ENCODE data around the gene WNK2.
"Not testable (repeated sequence)": the region's sequence is repeated elsewhere in the genome, so short reads cannot be mapped to it uniquely, and the experiment has no call there.

The WNK2 gene

DNA sequence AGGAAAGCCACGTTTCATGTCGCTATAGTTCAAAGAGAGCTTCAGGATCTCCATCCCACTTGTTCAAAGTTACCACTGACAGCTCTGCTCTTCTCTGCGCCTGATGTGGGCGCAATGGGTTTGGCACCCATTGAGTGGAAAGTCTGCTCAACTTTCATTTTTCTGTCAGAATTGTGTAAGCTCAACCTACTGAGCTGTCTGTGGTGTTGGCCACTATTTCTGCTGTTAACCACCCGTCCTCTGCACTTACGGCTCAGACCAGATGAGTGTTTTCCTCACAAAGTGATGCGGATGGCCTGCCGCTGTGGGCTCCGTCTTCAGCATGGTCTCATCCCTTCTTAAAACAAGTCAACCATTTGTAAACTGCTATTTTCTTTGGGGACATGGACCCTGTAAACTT, 131.2 kb downstream of the WNK2 start:
- no peak for DNase-seq

DNA sequence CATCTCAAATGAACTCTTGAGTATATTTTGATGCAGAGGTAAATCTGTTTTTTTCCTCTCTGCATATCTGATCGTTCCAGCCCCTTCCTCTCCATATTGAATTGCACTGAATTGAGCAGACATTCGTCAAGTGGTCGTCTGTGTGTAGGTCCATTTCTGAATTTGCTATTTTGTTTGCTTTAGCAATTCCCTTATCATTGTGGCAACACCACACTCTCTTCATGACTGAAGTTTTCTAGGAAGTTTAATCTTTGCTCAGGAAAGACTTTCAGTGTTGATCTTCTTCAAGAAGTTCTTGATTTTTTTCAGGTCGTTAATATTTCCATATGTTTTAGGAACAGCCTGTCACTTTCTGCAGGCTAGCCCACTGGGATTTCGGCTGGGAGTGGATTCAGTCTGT, 132.0 kb downstream of the WNK2 start:
- DNase-seq = no peak

DNA sequence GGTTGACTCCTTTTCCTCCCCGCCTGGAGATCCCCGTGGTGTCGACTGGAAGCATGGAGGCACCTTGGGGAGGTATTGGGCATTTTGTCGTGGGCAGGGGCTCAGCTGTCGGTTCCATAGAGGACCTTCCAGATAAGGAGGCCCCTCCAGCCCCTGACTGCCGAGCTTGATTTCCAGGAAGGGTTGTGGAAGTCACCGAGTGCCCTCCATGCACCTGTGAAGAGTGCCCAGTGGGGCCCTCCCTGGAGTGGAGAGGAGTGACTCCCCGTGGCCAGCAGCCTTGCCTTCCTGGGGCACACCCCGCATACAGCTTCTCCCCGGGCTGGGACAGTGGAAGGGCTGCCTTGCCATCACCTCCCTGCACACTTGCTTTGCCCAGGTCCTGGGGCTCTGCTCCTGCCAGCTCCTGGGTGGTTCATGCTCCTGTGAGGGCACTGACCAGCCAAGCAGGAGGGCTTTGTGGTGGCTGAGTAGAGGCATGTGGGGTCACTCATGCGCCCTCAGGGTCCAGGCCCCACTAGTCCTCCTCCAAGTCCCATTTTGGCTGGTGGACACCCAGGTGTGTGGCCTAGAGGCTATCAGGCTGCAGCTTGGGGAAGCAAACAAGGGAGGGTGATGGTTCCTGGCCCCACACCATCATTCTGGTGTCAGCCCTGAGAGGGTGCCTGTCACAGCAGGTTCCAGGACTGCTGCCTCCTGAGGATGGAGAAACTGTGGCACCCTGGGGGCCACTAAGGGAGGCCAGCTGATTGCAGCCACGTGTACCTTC, 133.0 kb downstream of the WNK2 start:
- DNase-seq = no peak

DNA sequence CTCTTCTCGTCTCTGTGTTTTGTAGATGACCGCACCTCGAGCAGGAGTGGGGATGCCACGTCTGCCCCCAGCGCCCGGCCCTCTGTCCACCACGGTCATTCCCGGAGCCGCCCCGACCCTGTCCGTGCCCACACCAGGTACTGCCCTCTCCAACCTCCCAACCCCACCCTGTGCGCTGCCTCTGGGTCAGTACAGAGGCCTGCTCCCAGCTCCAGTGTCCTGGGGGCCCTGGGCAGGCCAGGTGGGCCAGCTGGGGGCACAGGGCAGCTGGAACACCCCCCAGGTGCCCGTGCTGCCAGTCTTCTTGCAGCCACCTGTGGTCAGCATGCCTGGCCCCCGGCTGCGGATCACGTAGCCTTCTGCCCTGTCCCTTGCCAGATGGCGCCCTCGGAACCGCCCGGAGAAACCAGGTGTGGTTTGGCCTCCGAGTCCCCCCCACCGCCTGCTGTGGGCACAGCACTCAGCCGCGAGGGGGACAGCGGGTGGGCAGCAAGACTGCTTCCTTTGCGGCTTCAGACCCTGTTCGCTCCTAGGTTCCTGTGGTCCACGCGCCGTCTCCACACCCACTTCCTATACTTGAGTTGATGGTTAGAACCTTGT, 133.7 kb downstream of the WNK2 start:
- DNase-seq = no peak

DNA sequence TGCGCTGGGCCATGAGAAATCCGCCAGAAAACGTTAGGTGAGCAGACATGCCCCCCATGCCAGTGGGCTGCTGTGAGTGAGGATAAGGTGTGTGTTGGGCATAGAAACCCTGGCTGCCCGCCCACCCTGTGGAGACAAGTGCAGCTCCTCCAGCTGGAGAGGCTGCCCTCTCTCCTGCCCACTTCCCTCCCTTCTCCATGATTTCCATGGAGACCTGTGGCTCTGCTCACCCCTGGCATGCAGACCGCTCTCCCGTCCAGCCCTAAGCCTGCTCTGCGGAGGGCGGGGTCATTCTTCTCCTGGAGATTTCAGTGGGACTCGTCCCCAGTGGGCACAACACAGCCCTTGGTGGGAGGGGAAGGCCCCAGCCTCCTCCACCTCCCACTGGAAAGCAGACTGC, 134.5 kb downstream of the WNK2 start:
- DNase-seq = no peak

DNA sequence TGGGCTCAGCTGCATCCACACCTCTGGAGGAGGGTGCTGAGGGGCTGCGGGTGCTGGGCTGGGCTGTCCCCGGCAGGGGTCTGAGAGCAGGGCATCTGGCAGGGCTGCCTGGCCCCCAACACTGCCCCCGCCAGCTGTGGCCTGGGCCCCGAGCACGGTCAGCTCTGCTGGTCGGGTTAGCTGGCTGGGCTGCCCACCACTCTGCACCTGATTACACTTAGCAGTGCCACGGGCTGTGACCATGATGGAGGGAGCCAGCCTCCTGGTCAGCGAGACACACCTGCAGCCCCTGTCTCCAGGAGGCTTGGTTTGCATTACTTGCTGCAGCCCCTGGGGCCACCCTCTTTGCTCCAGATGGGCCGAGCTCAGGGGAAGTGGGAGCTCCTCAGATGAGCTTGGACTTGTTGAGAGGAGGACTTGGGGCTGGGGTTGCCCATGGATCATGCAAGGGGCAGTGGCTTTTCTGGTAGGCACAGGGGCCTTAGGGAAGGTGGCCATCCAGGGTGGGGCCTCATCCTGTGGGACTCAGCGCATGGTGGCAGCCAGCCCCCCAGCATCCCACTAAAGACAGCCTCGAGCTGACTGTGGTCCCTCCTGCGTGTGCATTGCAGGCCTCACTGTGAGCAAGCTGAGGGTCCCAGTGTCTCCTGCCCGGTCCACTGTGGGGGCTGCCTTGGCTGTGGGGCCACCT, 135.5 kb downstream of the WNK2 start:
- DNase-seq = no peak

DNA sequence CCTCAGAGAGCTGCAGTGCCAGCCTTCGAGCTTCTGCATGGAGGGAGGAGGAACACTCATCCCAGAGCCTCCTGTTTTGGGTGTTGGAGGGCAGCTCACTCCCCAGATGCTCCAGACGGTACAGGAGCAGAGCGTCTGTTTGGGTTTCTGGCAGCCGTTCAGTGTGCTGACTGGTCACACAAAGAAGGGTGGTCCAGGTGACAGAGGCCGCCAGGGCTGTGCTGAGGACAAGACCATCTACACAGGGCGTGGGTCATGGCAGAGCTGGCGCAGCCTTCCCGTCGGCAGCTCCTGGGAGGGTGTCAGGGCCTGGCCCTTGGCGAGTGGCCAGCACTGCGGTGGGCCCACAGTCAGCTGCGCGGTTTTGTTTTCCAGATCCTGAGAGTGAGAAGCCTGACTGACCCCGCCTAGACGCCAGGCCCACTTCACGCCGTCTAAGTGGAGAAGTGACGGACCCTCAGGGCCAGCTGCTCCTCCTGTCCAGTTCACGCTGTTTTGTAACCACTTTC, 136.1 kb downstream of the WNK2 start:
- DNase-seq = no peak

DNA sequence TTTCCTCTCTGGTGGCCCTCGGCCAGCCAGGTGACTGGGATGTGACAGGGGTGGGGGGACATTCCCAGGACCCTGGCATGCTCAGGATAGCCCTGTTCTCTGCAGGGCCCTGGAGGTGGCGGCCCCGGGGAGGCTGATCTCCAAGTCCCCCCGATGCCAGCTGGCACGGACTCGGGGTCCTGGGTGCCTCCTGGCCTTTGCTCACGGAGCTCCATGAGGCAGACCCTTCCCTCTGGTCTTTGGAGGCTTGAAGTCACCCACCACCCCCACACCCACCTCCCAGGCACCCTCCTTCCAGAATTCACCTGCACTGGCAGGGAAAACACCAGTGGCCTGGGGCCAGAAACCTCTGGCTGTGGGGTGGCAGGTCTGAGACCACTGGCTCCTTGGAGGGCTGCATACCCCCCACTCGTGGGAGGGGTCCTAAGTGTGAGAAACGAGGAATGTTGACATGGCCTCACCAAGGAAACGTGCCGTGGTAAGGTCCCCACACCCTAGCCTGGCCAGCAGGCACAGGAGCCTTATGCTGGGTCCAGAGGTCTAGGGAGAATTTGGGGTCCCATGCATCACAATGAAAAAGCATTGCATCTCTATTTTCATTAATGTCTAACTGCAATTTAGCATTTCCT, 136.8 kb downstream of the WNK2 start:
- DNase-seq = no peak

DNA sequence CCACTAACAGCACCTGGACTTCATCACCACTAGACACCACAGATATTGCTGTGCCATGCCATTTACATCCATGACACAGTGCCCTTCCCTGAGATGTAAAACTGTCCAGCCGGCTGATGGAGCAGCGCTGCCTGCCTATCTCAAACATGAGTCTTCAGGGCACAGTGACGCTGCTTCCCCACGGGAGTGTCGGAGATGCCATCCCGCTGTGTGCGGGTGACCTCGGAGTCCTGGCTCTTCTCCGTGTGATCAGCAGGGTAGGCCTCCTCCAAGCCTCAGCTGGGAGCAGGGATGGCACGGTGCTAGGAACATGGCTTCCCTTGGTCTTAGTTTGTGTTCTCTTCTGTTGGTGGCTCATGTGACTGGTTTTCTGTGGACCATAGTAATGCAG, 137.3 kb downstream of the WNK2 start:
- no peak for DNase-seq

DNA sequence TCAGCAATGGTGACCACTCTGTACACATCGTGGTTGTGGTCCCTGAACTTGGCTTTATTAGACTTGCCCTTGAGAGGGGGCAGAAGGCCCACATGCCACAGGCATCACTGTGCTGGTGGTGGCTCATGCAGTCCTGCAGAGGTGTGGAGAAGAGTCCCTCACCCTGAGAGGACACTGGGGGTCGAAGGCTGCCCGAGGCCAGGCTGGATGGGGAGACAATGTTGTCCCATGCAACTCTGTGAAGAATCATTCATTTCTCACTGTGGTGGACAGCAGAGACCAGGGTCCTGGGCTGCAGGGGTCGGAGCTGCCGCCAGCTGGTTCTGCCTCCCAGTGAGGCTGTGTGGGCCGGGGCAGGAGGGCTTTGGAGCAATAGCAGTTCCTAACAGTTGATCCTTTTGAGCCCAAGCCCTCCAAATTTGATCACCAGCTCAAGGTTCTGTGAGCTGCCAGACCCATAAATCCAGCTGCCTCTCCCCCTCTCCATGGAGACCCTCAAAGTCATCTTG, 139.6 kb downstream of the WNK2 start:
- DNase-seq = not testable (repeated sequence)

DNA sequence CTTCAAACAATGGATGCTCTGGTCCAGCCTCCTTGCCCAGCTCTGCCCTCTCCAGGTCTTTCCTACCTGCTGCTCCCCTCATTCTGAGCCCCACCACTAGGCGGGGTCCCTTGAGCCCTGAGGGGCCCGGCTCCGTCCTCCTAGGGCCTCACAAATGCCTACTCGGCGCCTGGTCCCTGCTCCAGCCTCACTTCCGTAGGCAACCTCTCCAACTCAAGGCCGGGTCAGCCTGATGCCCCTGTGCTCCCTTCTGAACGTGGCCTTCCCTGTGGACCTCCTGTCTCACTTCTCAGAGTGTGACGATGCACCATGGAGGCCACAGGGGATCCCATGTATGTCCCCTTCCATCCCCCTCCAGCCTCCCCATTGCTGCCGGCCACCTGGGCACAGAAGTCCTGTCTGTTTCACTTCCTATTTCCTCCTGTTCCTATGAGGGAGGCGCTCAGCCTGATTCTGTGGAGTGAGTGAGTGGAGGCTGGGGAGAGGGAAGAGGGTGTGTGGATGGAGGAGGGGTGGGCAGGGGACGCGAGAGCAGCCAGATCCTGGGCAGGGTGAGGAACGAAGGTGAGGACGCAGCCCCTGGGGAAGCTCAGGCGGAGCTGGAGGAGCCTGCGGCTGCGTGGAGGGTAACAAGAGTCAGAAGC, 140.4 kb downstream of the WNK2 start:
- no peak for DNase-seq

DNA sequence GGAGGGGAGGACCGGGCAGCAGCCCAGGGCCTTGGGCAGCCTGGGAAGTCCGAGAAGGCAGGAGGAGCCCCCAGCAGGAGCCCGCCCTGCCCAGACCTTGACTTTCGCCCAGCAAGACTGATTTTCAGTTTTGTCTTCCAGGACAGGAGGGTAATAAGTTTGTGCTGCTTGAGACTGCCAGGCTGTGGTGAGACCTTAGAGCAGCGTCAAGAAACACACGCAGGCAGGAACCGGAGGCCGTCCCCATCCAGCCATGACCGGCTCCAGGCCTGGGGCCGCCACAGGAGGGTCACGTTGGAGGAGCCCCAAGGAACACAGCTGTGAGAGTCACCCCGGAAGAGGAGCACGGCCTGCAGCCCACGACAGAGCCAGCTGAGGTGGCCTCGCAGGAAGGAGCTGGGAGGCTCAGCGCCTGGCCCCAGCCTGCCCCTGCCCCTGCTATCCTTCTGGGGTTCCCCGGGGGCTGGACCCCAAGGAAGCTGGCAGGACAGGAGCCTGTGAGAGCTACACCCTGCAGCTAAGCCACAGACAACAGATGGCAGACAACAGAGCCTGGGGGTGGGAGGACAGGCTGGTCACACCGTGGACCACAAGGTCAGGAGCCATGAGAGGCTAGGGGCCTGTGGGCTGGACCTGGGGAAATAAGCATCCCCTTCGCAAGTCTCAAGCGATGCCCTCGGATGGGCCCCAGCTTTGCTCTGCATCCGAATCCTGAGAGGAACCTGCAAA, 141.5 kb downstream of the WNK2 start:
- no peak for DNase-seq

DNA sequence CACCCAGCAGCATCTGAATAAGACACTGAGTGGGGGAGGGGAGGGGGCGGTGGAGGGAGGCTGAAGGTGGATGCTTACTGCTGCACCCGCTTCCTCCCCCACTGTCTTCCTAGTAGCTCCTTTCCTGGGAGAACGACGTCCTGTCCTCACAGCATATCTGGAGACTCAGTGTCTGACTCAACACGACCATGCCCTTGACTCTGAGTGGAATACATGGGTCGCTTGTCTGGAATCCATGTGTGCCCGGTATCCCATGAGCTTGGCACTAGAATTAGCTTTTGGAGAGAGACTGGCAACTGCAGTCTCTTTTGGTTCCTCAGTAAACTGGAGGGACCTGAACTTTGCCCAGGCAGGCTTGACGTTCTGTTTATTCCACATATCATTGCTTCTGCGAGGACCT, 142.1 kb downstream of the WNK2 start:
- DNase-seq = no peak

DNA sequence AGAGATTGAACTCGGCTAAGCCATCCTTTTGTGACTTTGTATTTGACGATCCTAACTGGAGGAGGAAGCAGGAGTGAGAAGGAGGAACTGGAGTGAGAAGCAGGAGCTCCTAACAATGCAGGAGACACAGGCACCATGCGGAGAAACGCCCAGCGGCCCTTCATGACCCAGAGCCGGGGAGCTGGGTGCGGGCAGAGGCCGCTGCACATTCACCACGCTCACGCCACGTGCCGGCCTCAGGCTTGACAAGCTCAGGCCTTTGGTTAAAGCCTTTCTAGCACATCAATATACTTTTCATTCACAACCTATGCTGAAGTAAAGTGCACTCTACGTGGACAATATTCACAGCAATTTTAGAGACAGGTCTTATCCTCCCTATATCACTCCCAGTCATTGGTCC, 142.7 kb downstream of the WNK2 start:
- no peak for DNase-seq

DNA sequence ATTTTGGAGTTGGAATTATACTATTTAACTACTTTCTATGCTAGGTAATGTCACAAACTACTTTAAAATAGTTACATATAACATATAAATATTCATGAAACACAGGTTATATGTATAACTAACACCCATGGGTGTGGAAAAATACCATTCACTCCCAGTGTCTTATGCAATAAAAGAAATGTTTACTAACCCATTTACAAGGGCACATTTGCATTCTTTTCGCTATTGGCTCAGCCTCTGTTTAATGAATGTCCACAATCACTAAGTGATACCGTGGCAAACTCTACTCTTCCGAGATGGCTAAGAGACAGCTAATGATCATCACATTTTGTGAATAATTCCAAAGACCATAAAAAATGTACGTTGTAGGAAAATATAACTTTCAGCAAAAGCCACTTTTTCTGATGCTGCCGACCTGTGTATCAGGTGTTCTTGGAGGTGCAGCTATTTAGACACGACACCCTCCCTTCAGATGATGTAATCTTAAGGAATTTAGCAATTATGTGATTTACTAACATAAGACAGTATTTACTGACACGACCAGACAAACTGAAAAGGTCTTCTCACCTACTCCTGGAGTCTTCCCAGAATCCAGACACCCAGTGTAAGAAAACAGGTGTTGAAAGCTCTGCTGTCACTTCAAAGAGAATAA, 145.8 kb downstream of the WNK2 start:
- DNase-seq = no peak

DNA sequence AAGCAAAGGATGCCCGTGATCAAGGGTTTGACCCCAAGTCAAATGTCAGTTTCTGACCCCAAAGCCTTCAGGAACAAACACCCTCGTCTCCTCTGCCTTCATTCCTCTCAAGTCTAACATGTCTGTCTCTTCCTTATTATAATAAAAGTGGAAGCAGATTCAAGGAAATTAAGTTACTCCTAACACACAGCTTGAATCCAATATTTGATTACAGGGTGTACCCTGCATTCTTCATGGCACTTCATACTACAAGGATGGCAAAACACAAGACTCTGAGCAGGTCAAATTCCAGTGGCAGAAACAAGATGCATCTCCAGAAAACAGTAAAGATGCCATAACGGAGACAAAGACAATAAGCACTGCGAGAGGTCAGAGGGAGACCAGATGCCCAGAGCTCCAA, 148.4 kb downstream of the WNK2 start:
- DNase-seq = no peak

DNA sequence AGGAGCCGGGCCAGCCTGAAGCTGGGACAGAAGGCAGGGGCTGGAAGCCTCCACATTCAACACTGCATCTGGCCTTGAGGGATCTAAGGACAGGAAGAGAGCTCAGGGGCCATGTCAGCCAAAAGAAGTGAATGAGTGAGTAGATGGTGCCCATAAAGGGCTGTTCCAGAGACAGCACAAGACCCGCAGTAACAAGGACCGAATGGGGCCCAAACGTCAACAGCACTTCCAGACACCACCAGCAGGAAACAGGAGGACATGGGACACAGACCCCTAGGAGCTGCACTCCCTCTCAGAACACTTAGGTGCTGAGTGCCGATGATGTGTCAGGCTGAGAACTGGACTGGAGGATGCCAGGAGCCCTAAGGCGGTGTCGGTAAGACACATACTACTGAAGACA, 152.8 kb downstream of the WNK2 start:
- no peak for DNase-seq

DNA sequence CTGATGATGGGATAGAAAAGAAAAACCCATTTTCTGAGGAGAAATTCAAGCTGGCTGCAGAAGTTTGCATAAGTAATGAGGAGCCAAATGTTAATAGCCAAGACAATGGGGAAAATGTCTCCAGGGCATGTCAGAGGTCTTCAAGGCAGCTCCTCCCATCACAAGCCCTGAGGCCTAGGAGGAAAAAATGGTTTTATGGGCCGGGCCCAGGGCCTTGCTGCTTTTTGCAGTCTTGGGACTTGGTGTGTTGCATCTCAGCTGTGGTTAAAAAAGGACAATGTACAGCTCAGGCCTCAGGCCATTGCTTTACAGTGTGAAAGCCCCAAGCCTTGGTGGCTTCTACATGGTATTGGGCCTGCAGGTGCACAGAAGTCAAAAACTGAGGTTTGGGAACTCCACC, 154.3 kb downstream of the WNK2 start:
- DNase-seq = not testable (repeated sequence)

DNA sequence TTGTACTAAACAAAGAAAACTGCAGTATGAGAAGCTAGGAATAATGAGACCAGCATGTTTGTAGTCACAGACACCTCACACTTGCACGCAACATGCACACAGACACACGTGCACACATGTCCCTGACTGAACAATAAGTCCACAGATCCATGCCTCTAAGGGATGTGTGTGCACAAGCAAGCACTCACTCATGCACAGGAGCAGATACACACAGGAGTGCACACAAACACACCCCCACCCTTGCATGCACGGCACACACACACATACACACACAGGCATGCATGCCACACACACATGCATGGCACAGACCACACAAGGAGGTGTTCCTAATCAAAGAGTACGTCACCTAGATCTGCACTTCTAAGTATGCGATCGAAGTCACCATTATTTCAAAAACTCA, 156.2 kb downstream of the WNK2 start:
- no peak for DNase-seq

DNA sequence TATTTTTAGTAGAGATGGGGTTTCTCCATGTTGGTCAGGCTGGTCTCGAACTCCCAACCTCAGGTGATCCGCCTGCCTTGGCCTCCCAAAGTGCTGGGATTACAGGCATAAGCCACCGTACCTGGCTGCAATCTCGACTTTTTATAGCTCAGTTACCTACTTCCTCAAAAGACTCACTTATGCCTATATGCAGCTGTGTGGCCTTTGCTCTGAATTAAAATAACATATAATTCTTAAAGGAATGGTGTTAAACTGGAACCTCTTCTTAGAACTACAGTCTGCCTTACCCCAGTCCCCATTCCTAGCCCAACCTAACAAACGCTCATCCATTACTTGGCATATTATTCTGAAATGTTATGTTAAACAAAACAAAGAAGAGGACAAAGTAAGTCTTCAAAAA, 157.9 kb downstream of the WNK2 start:
- DNase-seq = not testable (repeated sequence)

DNA sequence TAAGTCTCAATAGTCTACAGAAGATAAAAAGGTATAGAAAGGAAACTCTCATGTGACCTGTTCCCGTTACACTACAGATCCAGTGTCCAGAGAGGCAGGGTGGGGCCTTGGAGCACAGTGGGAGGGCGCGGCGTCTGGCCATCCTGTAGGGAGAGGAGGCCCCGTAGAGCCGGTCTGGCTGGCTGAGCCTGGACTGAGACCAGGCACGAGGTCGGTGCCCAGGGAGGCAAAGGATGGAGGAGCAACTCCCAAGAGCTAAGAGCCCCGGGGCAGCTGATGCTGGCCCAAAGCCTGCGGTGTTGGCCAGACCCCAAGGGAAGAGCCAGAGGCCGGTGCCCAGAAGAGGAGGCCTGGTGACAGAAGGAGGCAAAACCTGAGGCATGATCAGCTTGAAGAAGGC, 158.5 kb downstream of the WNK2 start:
- DNase-seq = not testable (repeated sequence)

DNA sequence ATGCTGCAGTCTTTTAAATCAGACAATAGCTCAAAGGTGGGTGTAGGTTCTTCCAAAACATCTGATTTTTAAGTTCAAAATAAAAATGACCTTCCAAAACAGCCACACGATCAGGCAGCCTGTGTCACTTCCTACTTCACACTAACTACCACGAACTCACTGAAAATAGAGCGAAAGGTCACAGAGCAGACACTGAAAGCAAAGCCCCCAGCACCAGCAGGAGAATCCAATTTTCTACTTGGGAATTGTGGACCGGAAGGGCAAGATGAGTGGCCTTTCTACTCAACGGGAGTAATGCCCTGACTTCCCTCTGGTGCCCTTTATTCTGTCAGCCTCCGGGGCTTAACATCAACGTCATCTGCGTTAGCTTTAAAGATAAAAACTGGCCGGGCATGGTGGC, 159.7 kb downstream of the WNK2 start:
- DNase-seq = no peak
